Glomerular visceral epithelial cell (primary cell): Measurements from ENCODE around the gene WSCD2.

Experiments used
- DNase-seq: peaks from one replicate; pipeline ENCODE4 v3.0.0-alpha.2; 2016; ENCODE audit errors: extremely low spot score

The WSCD2 gene

DNA sequence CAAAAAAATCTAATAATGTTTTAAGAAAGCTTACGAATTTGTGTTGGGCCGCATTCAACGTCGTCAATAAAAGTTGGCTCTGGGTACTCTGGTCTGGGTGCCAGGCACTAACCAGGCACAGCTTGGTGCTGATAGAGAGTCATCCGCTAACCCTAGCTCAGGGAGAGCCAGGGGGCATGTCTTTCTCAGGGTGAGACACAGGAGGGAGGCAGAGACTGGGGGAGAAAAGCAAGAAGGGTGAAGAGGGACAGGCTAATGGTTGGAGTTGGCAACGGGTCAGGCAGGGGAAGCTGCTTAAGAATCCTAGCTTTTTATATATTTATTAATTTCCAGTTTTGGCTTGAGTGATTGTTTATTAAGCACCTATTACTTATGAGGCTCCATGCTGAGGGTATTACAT lies 105.1 kb downstream of the WSCD2 start:
- DNase-seq, result peak; percentile 2

DNA sequence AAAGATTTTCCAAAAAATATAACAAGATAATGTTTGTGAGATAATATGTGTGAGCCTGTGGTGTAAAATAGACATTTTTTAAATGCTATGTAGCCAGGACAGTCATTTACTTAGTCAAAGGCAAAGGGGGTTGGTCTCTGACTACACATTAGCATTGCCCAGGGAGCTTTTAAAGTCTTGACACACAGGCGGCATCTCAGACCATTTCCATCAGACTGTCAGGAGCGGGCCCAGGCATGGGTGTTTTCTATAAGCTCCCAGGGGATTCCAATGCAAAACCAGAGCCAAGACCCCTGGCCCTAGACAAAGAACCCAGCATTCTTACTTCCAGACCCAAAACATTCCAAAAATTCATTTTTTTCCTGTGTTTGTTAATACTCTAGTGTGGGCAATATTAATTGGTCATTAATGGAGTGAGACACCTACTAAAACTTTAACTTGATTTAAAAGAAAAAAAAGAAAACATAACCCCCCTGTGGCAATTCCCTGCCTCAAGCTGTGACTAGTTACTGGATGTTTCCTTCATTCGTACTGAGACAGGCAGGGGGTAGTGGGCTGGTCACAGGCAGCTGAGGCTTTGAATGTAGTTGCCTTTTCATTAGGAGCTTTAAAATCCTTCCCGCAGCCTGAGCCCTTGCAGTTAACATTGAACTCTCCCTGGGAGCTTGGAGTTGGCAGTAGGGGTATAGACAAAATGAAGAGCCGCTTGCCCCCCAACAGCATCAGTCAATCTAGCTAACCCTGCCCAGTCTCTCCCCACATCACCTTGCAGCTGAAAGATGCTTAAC lies 106.3 kb downstream of the WSCD2 start:
- DNase-seq, result no peak

DNA sequence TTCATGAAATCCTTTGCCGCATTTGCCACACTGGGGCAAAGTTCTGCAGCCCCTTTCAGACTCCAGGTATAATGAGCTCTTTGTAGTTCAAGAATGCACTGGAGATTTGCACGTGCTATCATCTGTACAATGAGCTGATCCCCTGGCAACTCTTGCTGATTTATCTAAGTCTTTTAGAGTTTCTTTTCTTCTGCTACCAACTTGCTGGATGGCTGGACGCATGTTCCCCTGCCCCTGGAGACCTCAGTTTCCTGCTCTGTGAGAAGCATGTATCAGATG lies 106.8 kb downstream of the WSCD2 start:
- DNase-seq, result no peak

DNA sequence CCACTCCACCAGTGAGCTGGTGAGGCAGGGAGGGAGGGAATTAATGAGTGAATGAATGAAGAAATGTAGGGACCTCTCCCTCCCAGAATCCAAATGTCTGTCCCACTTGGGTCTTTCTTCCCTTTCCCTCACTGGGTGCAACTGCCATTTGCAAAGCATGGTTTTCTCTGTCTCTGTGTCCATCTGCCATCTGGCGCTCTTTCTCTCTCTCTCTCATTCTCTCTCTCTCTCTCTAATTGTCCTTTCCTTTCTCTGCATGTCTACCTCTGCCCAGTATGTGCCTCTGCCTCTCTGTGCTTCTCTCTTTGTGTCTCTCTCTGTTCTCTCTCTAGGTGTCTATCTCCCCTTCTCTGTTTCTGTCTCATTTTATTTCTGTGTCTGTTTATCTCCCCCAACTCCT lies 107.3 kb downstream of the WSCD2 start:
- DNase-seq, result no peak

DNA sequence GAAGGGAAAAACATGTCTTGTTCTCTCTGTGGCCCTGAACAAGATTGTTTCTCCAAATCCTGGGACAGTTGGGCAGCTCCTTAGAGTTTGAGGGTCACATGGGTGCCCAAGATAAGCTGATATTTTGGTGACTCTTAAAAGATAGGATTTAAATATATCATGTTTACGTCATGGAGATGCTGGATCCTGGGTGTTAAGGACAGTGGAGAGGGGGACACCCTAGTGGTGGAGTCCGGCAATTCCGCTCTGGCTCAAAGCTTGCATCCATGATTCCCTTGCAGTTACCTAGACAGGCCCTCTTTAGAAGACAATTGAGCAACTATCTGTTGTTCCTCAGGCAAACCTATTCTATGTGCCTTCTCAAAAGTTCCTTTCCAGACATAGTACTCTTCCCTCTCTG lies 108.2 kb downstream of the WSCD2 start:
- peak; percentile 9 for DNase-seq

DNA sequence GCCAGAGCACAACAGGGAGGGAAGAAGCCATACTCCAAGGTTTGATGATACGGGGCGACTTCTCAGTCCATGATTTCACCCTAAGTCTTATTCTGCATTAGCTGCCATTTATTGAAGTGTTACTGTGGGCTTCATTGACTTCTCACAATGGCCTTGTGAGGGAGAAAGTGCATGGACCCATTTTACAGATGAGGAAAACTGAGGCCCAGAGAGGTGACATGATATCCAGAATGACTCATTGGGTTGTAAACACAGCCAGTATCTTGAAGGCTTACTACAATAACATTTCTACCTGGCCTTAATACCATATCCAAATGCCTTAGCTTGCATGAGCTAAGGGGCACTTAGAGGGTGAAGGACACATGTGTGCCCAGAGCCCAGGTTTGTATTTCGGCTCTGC lies 109.4 kb downstream of the WSCD2 start:
- DNase-seq, result no peak

DNA sequence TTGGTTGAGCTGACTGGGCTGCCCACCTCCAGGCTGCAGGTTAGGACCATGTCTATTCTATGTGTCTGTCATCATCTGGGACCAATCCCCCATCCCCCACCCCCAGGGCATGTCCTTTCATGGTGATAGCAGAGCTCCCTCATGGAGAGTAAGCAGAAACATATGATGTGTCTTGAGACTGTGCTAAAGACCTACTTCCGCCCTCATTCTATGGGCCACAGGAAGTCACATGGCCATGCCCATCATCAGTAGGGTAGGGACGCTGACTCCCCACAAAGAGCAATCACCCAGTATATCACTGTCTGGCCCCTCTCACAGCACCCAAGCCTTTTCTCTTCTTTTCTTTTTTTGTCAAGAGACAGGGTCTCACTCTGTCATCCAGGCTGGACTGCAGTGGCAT lies 110.3 kb downstream of the WSCD2 start:
- DNase-seq, result no peak

DNA sequence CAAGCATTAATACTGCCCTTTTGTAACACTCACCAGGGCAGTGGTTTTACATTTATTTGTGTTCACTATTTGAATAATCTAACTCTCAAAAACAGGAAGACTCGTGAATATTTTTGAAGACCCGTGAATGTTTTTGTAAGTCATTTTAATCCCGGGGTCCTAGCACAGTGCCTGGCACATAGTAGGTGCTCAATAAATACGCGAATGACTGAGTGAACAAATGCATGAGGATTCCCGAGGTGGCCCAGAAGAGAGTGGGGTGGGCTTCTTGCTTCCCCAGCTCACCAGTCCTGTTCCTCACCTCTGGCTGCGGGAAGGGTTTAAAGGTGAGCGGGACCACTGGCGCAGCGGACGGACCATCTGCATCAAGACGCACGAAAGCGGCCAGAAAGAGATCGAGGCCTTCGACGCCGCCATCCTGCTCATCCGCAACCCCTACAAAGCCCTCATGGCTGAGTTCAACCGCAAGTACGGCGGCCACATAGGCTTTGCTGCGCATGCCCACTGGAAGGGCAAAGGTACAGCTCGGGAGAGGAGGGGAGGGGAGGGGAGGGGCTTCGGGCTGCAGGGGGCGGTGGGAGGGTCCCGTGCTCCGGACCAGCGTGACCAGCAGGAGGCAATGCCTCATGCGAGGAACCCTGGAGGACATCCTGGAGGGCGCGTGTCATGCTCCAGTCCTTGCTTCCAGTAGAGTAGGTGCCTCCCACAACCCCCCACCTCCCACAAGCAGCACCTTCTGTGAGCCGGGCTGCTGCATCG lies 111.1 kb downstream of the WSCD2 start:
- DNase-seq, result no peak

DNA sequence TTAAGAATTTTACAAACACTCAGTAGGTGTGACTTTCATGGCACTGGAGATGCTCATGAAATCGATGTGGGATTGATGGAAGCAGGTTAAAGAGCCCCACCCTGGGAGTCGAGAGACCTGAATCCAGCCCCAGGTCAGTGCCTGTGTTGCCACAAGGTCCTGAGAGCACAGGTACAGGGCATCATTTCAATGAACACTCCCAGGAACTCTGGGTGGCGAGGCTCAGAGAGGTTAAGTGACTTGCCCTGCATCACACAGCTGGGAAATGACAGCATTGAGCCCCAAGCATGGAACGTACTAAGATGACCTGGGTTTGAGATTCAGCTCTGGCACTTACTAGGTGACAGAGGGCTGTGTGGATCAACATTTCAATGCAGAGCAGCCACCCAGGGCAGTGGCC lies 111.8 kb downstream of the WSCD2 start:
- DNase-seq, result no peak

DNA sequence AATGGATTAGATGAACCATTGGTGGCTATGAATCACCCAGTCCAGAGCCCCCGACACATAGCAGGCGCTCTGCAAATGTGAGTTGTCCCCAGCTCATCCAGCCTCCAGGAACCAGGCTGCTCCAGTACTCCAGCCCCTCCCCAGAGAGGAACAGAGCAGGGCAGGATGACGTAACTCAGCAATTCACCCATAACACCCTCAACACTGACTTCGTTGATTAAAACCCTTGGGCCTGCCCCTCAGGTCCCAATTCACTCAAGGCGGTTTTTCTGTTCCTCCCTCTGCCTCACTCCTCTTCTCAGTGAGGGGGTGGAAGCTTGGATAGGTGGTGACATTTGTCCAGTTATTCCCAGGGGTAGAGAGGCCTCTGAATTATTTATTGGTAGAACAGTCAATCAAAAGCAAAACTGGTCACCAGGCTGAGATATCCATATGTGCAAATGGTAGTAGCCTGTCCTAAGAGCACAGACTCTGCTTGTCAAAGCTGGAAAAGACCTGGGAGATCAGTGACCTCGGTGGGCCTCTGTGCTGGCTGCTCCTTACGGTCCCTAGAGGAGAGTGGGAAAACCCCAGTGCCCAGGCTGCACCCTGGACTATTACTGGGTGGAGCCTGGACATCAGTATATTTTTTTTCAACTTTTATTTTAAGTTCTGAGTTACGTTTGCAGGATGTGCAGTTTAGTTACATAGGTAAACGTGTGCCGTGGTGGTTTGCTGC lies 113.1 kb downstream of the WSCD2 start:
- no peak for DNase-seq

DNA sequence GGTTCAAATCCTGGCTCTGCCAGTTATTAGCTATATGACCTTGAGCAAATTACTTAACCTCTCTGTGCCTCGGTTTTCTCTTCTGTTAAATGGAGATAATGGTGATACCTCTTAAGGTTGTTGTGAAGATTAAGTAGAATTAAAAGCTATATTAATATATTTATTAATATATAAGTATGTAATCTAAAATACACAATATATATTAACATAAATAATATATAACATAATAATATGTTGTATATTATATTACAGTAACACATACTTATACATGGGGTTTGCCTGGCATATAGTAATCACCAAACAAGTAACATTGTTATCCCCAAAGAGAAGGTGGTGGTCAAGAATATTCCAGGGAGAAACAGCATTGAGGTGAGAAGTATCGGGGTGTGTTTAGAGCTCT lies 118.0 kb downstream of the WSCD2 start:
- DNase-seq, result no peak

DNA sequence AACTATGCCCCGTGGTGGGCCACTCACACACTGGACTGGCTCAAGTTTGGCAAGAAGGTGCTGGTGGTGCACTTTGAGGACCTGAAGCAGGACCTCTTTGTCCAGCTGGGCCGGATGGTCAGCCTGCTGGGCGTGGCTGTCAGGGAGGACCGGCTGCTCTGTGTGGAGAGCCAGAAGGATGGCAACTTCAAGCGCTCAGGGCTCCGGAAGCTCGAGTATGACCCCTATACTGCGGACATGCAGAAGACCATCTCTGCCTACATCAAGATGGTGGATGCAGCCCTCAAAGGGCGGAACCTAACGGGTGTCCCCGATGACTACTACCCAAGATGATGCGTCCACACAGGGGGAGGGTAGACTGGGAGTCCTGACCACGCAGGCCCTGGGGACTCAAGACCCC lies 118.9 kb downstream of the WSCD2 start:
- no peak for DNase-seq

DNA sequence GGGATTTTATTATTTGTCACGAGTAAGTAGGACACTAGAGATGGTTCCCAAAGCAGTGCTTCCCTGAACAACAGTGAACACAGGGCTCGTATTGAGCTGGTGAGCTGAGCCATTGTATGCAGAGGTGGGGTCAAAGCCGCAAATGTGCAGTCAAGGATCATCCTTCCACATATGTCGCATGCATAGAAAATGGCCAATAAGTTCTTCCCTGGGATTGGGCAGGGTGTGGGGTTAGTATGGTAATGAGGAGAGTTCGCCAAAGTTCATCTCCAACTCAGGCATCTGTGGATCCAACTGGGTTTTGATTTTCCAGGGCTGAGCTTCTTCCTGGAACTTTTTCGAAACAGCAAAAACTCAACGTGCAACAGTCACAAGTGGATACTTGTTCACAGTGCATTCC lies 123.4 kb downstream of the WSCD2 start:
- no peak for DNase-seq

DNA sequence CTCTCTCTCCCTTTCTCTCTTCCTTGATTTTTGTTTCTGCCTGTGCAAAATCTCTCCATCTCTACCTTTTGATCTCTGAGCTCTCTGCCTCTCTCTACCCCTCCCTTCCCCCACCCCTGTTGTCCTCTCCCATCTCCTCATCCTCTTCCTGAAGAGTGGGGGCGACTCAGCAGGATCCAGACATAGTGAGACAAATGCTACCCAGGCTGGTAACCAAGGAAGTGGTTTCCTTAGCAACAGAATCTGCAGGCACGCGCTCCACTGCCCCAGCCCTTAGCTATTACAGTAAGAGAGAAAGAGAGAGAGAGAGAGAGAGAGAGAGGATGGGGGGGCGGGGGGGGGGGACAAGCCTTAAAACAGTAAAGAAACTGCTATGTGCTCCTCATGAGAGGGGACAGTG lies 124.5 kb downstream of the WSCD2 start:
- no peak for DNase-seq

DNA sequence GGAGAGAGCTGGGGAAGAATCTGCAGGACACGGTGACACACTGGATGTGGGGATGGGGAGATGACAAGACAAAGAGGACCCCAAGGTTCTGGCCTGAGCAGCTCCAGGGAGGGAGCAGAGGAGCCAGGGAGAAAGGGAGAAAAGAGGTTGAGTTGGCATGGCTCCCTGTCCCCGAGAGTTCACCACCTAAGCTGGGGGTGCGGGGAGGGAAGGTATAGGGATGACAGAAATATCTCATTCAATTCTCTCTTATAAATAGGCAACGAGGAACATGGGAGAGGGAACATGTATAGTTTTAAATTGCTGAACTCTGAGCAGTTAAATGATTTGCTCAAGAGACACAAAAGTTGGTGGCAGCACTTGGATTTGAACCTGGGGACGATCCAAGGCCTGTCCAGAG lies 124.9 kb downstream of the WSCD2 start:
- DNase-seq, result no peak

DNA sequence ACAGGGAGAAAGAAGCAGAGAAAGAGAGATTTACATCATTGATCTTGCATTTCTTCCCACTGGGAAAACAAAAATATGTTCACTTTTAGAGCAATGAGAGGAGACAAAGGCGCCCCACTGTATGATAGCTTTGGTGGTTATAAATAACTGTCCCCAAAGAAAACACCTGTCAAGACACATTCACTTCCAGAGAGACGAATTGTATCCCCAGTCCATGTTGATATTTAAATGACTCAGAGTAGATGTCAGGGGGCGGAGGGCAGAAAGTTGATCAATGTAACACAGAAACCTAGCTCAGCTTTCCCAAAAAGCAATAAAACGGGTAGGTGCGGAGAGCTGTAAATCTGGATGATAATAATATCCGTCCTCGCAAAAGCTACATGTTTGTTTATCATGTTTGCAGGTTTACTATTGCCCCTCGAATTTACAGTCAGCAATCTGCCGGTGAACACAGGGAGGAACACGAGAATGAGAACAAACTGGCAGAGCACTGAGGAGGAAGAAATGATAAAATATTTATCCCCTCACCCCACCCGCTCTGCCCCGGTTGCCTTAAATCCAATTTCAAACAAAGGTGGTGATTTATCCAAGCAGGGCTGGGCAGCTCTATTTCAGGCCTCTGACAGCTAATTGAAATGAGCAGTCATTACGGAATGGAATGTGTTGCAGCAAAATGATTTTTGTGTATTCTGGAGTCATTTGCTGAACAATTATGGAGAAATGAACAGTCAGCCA lies 125.6 kb downstream of the WSCD2 start:
- no peak for DNase-seq

DNA sequence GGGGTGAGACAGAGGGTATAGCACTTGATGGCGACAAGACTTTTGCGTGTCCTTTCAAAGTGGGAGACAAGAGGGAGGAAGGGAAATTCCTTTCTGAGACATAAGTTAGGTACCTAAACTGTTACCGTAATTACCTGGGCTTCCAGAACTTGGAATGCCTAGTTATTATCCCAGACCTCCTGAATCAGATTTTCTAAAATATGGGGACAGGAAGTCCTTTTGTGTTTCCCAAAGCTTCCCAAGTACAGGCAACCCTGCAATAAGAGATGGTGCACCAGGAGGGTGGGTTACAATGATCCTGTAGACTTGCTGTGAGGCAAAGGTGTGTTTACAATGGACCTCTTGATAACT lies 126.1 kb downstream of the WSCD2 start:
- no peak for DNase-seq

DNA sequence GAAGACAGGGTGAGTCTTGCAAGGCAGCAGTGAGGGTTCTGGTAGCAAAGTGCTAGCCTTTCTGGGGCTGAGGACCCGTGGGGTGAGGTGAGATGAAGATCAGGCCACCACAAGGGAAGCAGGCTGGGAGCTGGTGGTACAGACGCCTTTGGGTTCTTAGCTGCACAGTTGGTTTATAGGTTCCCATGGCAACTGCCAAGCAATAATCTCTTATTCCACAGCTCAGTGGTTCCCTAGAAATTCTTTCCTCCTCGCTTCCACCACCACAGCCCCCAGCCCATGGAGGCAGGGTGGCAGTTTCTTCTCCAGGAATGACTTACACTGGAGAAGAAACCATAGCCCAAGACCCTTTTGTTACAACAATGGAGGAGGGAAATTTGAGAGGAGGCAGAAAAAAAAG lies 127.9 kb downstream of the WSCD2 start:
- DNase-seq, result no peak

DNA sequence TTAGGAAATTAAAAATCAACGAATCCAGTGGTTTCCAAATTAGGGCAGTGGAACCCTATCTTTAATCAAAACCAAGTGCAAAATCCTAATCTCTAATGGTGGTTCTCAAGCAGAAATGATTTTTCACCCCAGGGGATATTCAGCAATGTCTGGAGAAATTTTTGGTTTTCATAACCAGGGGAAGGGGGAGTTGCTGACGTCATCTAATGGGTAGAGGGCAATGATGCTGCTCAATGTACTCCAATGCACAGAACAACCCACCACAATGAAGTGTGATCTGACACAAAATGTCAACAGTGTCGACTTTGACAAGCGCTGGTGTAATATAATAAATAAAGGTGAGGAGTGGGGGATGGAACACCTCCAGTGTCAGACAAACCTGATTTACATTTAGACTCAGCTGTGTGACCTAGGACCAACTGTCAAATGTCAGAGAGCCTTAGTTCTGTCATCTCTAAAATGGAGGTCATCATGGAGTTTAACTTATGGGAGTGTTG lies 128.6 kb downstream of the WSCD2 start:
- no peak for DNase-seq

DNA sequence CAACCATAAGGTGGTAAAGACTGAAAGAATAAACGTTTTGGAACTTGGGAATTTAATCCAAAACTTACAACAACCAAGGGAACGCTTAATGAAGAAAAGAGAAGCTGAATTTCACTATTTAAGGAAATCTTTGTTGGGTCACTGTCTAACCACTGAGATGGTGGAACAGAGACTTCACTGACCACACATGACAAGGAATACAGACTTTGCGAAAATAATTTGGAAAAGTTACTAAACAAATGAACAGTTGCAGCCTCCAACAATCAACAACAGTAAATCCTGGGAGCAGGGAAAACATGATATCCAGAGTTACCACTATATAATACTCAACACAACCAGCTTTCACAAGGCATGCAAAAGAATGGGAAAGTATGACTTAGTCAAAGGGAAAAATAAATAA lies 131.0 kb downstream of the WSCD2 start:
- DNase-seq, result no peak

DNA sequence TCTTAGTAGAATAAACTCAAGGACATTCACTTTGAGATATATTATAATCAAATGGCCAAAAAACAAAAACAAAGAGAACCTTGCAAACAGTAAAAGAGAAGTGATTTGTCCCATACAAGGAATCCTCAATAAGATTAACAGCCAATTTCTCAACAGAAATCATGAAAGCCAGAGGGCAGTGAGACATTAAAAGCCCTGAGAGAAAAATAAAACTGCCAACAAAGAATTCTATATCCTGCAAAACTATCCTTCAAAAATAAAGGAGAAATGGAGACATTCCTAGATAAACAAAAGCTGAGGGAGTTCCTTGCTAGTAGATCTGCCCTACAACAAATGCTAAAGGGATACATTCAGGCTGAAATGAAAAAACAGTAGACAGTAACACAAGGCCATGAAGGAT lies 131.9 kb downstream of the WSCD2 start:
- no peak for DNase-seq

DNA sequence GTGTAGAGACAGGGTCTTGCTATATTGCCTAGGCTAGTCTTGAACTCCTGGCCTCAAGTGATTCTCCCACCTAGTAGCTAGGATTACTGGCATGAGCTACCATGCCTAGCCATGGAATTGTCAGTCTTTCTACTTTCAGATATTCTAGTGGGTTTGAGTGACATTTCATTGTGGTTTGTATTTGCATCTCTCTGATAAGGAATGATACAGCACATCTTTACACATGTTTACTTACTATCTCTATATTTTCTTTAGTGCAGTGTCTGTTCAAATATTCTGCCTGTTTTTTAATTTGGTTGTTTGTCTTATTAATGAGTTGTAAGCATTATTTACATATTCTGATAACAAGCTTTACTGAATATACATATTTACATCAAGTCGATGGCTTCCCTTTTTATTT lies 136.4 kb downstream of the WSCD2 start:
- no peak for DNase-seq
